Upper lobe of left lung (tissue), 4 donors: Measurements from ENCODE around the gene FHOD3.

Source experiments
- EP300 ChIP-seq, 4 donors: sonication (generic); formaldehyde crosslinking; IDR thresholded peaks; one replicate each; pipeline ENCODE4 v1.5.1; 2017; ENCODE audit warnings: antibody characterized with exemption in 4 of 4, control low read depth in 2 of 4
- POLR2A ChIP-seq, 4 donors: fragments of 450-650 bp; IDR thresholded peaks; one replicate each; pipeline ENCODE4 v1.5.1; 2016 to 2017; ENCODE audit warnings: antibody characterized with exemption in 4 of 4, mild to moderate bottlenecking in 2 of 4
- POLR2AphosphoS5 ChIP-seq, 2 donors: sonication (generic); formaldehyde crosslinking; IDR thresholded peaks; one replicate each; pipeline ENCODE4 v1.5.1; 2017; ENCODE audit warnings: antibody characterized with exemption in 2 of 2
- TF ChIP-seq, protein P1 (sequence below), 6 experiments: fragments of 450-650 bp in 4 of 6; fragments of 200-600 bp in 2 of 6; sonication (generic) in 2 of 6; IDR thresholded peaks; one replicate each; pipeline ENCODE4 v1.5.1; 2016 to 2019; ENCODE audit warnings: antibody characterized with exemption in 6 of 6

DNA sequence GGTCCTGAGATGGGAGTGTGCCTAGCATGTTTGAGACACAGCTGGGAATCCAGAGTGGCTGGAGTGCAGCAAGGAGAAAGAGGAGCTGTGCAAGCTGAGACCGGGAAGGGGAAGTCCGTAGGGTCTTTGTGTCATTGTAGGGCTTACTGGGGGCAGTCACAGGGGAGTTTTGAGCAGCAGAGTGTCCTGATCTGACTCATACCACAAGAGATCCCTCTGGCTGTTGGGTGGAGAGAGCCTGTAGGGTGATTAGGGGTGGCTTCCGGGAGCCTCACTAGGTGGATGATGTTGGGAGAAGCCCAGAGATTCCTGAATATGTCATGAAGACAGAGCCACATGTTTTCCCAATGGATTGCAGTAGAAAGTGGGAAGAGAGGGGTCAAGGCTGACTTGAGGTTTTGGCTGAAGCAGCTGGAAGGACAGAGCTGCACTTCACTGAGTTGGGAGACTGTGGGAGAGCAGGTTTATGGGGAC is 30.9 kb downstream of the FHOD3 start:
- TF ChIP-seq, protein P1, sequence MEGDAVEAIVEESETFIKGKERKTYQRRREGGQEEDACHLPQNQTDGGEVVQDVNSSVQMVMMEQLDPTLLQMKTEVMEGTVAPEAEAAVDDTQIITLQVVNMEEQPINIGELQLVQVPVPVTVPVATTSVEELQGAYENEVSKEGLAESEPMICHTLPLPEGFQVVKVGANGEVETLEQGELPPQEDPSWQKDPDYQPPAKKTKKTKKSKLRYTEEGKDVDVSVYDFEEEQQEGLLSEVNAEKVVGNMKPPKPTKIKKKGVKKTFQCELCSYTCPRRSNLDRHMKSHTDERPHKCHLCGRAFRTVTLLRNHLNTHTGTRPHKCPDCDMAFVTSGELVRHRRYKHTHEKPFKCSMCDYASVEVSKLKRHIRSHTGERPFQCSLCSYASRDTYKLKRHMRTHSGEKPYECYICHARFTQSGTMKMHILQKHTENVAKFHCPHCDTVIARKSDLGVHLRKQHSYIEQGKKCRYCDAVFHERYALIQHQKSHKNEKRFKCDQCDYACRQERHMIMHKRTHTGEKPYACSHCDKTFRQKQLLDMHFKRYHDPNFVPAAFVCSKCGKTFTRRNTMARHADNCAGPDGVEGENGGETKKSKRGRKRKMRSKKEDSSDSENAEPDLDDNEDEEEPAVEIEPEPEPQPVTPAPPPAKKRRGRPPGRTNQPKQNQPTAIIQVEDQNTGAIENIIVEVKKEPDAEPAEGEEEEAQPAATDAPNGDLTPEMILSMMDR (IDR thresholded peaks at IDR 0.05) = no peak
- TF ChIP-seq POLR2A (IDR thresholded peaks at IDR 0.05) = no peak
- TF ChIP-seq POLR2AphosphoS5 (IDR thresholded peaks at IDR 0.05) = no peak
- no peak for TF ChIP-seq EP300 (IDR thresholded peaks at IDR 0.05)
